GM18951 (cell line): ENCODE data around the gene SFMBT2.

Experiments
- POLR2A ChIP-seq: IDR thresholded peaks from 4 replicates; pipeline ENCODE4 v1.6.1; 2011; ENCODE audit warnings: mild to moderate bottlenecking; ENCODE audit not compliant: insufficient read length, insufficient read depth; ENCODE audit errors: extremely low read depth
- in situ Hi-C: fragments of 300-500 bp; cut with MboI; formaldehyde crosslinking; loops from one replicate; pipeline ENCODE4 v1.12.0; 2022; ENCODE audit warnings: low sequenced_read_pairs, mixed read lengths, inconsistent platforms; ENCODE audit not compliant: unreplicated experiment

The SFMBT2 gene

GRCh38 chr10:7251696-7252465 is 159.0 kb downstream of the SFMBT2 start:
- in situ Hi-C loops: no loop called here
- TF ChIP-seq POLR2A: no peak

DNA sequence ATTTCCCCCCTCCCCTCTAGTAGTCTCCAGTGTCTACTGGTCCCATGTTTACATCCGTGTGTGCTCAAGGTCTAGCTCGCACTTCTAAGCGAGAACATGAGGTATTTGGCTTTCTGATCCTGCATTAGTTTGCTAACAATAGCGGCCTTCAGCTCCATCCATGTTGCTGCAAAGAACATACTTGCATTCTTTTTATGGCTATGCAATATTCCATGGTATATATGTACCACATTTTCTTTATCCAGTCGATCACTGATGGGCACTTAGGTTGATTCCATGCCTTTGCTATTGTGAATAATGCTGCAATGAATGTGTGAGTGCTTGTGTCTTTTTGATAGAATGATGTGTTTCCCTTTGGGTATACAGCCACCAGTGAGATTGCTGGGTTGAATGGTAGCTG is 160.6 kb downstream of the SFMBT2 start:
- no peak for TF ChIP-seq POLR2A

GRCh38 chr10:7248585-7249164 is 162.2 kb downstream of the SFMBT2 start:
- TF ChIP-seq POLR2A: no peak
- in situ Hi-C loops: no loop called here

More for the DNA sequence above, 160.6 kb downstream of the SFMBT2 start:
- in situ Hi-C loops: no loop called here

GRCh38 chr10:7248148-7248547 is 162.7 kb downstream of the SFMBT2 start:
- in situ Hi-C loops: no loop called here
- TF ChIP-seq POLR2A: no peak

DNA sequence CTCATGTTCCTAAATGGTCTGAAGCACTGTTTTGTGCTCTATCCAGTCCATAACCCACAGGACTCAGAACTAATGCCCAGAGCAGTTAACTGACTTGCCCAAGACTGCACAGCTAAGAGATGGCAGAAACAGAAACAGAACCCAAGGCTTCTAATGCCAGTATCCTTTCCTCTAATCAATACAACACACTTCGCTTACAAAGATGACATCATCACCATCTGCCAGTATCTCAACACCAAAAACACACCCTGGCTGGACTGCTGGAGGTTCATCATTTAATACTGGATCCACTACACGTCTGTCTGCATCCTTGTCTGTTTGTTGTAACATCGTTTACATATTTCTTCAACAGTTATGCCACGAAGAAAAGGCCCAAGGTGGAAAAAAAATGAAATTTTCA is 165.3 kb downstream of the SFMBT2 start:
- in situ Hi-C loops: no loop called here
- TF ChIP-seq POLR2A: no peak

DNA sequence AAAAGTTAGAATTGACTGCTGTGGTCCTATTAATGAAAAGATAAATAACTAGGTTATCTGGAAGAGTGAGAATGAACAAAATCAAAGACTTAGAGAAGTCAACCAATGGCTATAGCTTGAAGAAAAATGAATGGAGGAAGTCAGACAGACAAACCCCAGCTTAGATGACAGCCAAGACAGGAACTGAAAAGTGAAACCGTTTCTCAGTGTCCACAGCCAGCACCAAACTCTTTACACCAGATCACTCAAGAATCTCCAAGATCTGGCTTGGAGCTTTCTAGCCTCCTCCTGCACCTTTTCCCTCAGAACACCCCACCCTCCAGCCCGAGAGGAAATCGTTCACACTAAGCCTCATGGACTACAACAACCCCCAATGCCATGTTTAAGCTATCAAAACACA is 167.0 kb downstream of the SFMBT2 start:
- in situ Hi-C loops: no loop called here
- no peak for TF ChIP-seq POLR2A

DNA sequence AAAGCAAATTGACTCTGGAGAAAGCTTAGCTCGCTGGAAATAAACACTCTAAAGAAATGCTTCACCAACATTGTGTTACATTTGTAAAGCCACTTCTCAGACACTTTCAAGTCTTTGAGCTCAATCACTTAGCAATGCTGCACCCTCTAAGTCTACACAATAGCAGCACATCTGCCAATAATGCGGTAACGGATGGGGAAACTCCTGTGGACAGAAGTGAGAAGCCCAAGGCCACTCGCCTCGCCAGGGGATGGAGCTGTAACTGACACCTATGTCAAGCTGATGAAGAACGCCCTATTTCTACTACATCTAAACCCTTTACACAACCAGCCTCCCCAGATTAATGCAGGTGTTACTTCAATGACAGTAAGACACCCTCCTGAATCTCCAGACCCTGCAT is 167.7 kb downstream of the SFMBT2 start:
- TF ChIP-seq POLR2A: no peak
- in situ Hi-C loops: no loop called here

GRCh38 chr10:7239312-7239985 is 171.4 kb downstream of the SFMBT2 start:
- in situ Hi-C loops: no loop called here

DNA sequence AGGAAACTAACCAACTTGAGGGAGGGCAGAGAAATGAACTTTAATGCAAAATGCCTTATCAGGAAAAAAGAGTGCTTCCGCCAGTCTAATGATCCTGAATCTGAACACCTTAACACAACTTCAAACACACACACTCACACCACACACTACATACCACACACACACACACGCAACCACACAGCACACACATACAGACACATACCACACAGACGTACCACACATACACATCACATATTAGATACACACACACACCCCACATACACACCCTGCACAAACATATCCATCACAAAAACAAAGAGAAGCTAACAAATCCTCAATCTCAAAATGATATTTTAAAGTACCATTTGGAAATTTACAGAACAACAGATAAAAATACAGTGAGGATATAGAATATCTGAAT is 175.5 kb downstream of the SFMBT2 start:
- in situ Hi-C loops: no loop called here
- TF ChIP-seq POLR2A: no peak

More at GRCh38 chr10:7239312-7239985, 171.4 kb downstream of the SFMBT2 start:
- TF ChIP-seq POLR2A: no peak

DNA sequence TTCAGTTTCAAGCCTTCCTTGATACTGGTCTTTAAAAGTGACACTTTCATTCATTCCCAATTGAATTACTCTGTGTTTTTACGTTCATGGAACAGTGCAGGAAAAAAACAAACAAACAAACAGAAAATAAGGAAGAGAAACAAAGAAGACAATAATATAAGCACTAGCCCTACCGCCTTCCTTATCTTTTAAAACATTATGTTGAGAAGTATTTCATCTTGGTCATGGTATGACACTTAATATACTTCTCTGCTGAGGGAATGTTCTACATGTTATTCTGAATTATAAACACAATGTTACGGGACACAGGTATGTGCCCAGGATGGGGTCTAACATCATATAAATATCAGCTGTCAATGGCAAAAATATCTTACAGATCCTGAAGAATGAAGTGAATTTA is 176.7 kb downstream of the SFMBT2 start:
- in situ Hi-C loops: no loop called here

DNA sequence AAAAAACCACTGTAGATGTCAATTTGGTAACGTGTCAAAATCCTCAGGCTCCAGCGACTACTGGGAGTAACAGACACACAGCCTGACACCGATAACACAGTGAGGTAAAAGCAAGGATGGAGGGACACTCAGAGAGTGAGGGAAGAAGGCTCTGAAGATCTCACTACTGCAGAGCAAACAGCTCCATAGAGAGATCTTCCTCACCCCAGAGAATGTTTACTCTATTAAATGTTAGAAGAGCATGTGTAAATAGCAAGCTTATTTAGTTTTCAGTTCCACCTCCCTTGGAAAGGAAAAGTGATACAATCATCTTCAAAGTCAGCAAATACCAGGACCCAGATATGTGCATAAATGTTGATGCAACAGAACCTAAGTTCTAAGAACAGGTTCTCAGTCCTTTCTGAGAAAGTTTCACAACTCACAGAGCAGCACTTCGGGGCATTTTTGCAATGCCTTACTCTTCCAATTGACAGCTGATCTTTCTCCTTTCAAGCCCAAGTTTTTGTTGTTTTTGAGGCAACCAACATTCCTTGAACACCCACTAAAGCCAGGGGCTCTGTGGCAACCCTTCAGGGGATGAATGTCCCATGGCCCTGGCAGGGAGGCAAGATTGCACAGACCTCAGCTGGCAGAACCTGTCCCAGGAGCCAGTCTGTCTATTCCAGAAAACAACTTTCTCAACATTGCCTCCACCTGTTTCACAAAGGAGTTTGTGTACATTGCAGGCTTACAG is 177.4 kb downstream of the SFMBT2 start:
- in situ Hi-C loops: no loop called here
- TF ChIP-seq POLR2A: no peak

More for the DNA sequence above, 176.7 kb downstream of the SFMBT2 start:
- no peak for TF ChIP-seq POLR2A

- no peak for TF ChIP-seq POLR2A
- in situ Hi-C loops: no loop called here
Observed at GRCh38 chr10:7231509-7232414, 179.1 kb downstream of the SFMBT2 start.
